Measurements from ENCODE around the gene BRME1.
"Not testable (repeated sequence)": the region's sequence is repeated elsewhere in the genome, so short reads cannot be mapped to it uniquely, and the experiment has no call there.

Gene BRME1

GRCh38 chr19:13872695-13873389, 33.1 kb downstream of the BRME1 start:
- in situ Hi-C loops (cut with HindIII; ENCODE audit: low sequenced_read_pairs), result no loop called here

- in situ Hi-C loops (cut with HindIII; ENCODE audit: low sequenced_read_pairs), result no loop called here
These were observed 33.6 kb downstream of the BRME1 start for GRCh38 chr19:13872339-13872694.

GRCh38 chr19:13870873-13871272, 35.0 kb downstream of the BRME1 start:
- in situ Hi-C loops (cut with HindIII; ENCODE audit: low sequenced_read_pairs), result no loop called here

GRCh38 chr19:13869281-13869680, 36.6 kb downstream of the BRME1 start:
- in situ Hi-C loops (cut with HindIII; ENCODE audit: low sequenced_read_pairs), result no loop called here

GRCh38 chr19:13868663-13869062, 37.3 kb downstream of the BRME1 start:
- in situ Hi-C loops (cut with HindIII; ENCODE audit: low sequenced_read_pairs), result no loop called here

- in situ Hi-C loops (cut with HindIII; ENCODE audit: low sequenced_read_pairs), result no loop called here
These were observed 39.4 kb downstream of the BRME1 start for GRCh38 chr19:13866463-13867046.

- in situ Hi-C loops (cut with HindIII; ENCODE audit: low sequenced_read_pairs), result no loop called here
These were observed 40.1 kb downstream of the BRME1 start for GRCh38 chr19:13865571-13866462.

GRCh38 chr19:13864667-13865570, 41.0 kb downstream of the BRME1 start:
- in situ Hi-C loops (cut with HindIII; ENCODE audit: low sequenced_read_pairs), result no loop called here

- in situ Hi-C loops (cut with HindIII; ENCODE audit: low sequenced_read_pairs), result no loop called here
These were observed 41.8 kb downstream of the BRME1 start for GRCh38 chr19:13864046-13864666.

- in situ Hi-C loops (cut with HindIII; ENCODE audit: low sequenced_read_pairs), result no loop called here
These were observed 44.0 kb downstream of the BRME1 start for GRCh38 chr19:13861714-13862531.

GRCh38 chr19:13861392-13861713, 44.6 kb downstream of the BRME1 start:
- in situ Hi-C loops (cut with HindIII; ENCODE audit: low sequenced_read_pairs), result no loop called here

- in situ Hi-C loops (cut with HindIII; ENCODE audit: low sequenced_read_pairs), result no loop called here
These were observed 45.1 kb downstream of the BRME1 start for GRCh38 chr19:13860679-13861391.

GRCh38 chr19:13859361-13859880, 46.5 kb downstream of the BRME1 start:
- in situ Hi-C loops (cut with HindIII; ENCODE audit: low sequenced_read_pairs), result no loop called here

- in situ Hi-C loops (cut with HindIII; ENCODE audit: low sequenced_read_pairs), result no loop called here
These were observed 49.4 kb downstream of the BRME1 start for GRCh38 chr19:13856497-13856896.

GRCh38 chr19:13852171-13852707, 53.7 kb downstream of the BRME1 start:
- in situ Hi-C loops (cut with HindIII; ENCODE audit: low sequenced_read_pairs), result not testable (repeated sequence)

GRCh38 chr19:13851734-13852114, 54.2 kb downstream of the BRME1 start:
- in situ Hi-C loops (cut with HindIII; ENCODE audit: low sequenced_read_pairs), result not testable (repeated sequence)

- in situ Hi-C loops (cut with HindIII; ENCODE audit: low sequenced_read_pairs), result no loop called here
These were observed 54.8 kb downstream of the BRME1 start for GRCh38 chr19:13850910-13851733.

Data from DLD1 (cell line).